CD8-positive, alpha-beta memory T cell (primary cell): ENCODE measurements around the gene EVA1A. TPM values are rescaled to one million over a fixed set of nuclear protein-coding genes. Genes with fewer than 3 reads are reported as not detected.

ENCODE experiments used
- CTCF ChIA-PET: fragments of 350-600 bp; sonication (Branson Sonifier 250); formaldehyde crosslinking; loops from one replicate; lab custom pipeline; 2021; ENCODE audit warnings: antibody characterized with exemption; lab: Charles Lee
- POLR2A ChIA-PET: fragments of 350-600 bp; sonication (Branson Sonifier 250); formaldehyde crosslinking; loops from one replicate; lab custom pipeline; 2021; ENCODE audit warnings: antibody characterized with exemption; lab: Charles Lee
- DNase-seq, 5 donors: peaks; one replicate each; pipeline versions ENCODE4 v3.0.0 to v3.0.0-alpha.2; 2020 to 2022; ENCODE audit warnings: mixed read lengths in 1 of 5
- H3K27ac ChIP-seq: one replicate; pipeline ENCODE4 v1.7.0; 2013; ENCODE audit warnings: low read depth, mild to moderate bottlenecking, low read length, moderate library complexity
- H3K27me3 ChIP-seq: 2 replicates; pipeline ENCODE4 v1.7.0; 2013; ENCODE audit warnings: low read length, mild to moderate bottlenecking; ENCODE audit not compliant: insufficient read depth, poor library complexity, severe bottlenecking
- H3K36me3 ChIP-seq: 2 replicates; pipeline ENCODE4 v1.7.0; 2013; ENCODE audit warnings: mild to moderate bottlenecking, low read length, moderate library complexity; ENCODE audit not compliant: insufficient read depth
- H3K4me1 ChIP-seq: 2 replicates; pipeline ENCODE4 v1.7.0; 2013; ENCODE audit warnings: mild to moderate bottlenecking, low read length, moderate library complexity; ENCODE audit not compliant: insufficient read depth
- H3K4me3 ChIP-seq: 2 replicates; pipeline ENCODE4 v1.7.0; 2013; ENCODE audit warnings: mild to moderate bottlenecking, low read length
- H3K9me3 ChIP-seq: 2 replicates; pipeline ENCODE4 v1.7.0; 2013; ENCODE audit warnings: mild to moderate bottlenecking, low read length
- H3K27ac Mint-ChIP-seq, 8 donors: one replicate each; pipeline ENCODE4 v1.8.0; 2020 to 2021; ENCODE audit warnings: mixed read lengths in 8 of 8, mild to moderate bottlenecking in 6 of 8, inconsistent platforms in 3 of 8, moderate library complexity in 3 of 8
- H3K27me3 Mint-ChIP-seq, 2 donors: one replicate each; pipeline ENCODE4 v1.8.0; 2020 to 2021; ENCODE audit warnings: mixed read lengths in 2 of 2, mild to moderate bottlenecking in 1 of 2, moderate library complexity in 1 of 2
- H3K36me3 Mint-ChIP-seq, 3 donors: one replicate each; pipeline ENCODE4 v1.8.0; 2020 to 2021; ENCODE audit warnings: mixed read lengths in 3 of 3, inconsistent platforms in 1 of 3, mild to moderate bottlenecking in 1 of 3
- H3K4me1 Mint-ChIP-seq, 3 donors: one replicate each; pipeline ENCODE4 v1.8.0; 2020 to 2021; ENCODE audit warnings: mixed read lengths in 3 of 3, inconsistent platforms in 1 of 3, mild to moderate bottlenecking in 1 of 3
- H3K4me3 Mint-ChIP-seq, 7 donors: one replicate each; pipeline ENCODE4 v1.8.0; 2020 to 2021; ENCODE audit warnings: mixed read lengths in 7 of 7, mild to moderate bottlenecking in 6 of 7, moderate library complexity in 4 of 7, inconsistent platforms in 2 of 7
- H3K9me3 Mint-ChIP-seq, 5 donors: one replicate each; pipeline ENCODE4 v1.8.0; 2020 to 2022; ENCODE audit warnings: mixed read lengths in 5 of 5, mild to moderate bottlenecking in 3 of 5, moderate library complexity in 2 of 5, inconsistent platforms in 1 of 5
- polyA plus RNA-seq: library from polyadenylated mRNA; unstranded; fragments of 300-500 nt; fragmentation: Illumina TruSeq; gene quantifications from one replicate; pipeline ENCODE4 v1.2.3, GENCODE V29; 2021
- total RNA-seq, 2 experiments: library from RNA; stranded (reverse); gene quantifications; one replicate each; pipeline ENCODE4 v1.2.3, GENCODE V29; 2021

EVA1A gene
- total and polyA plus RNA-seq, 3 experiments from 2014 or later, result not detected

DNA sequence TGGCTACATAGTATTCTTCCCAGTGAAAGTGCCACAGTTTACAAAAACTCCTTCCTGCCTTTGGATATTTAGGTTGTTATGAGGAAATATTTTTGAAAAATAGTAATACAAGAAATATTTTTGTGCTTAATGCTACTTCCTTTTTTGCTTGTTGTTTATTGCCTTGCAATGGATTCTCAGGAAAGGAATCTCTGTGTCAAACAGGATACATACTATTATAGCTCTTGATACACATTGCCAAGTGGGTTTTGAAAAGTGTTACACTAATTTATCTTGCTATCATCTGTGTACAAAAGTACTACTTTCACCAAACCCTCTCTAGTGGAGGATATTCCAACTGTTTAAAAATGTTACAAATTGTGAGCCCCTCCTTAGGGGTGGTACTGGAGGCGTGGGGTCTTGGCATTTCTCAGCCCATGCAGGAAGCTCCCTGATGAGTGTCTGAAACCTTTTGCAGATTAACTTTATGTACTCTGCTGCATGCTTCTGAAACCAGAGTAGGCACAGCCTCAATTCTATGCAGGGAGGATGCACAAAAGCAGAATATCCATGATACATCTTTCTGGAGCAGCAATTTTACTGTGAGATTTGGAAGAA lies 54.5 kb downstream of the EVA1A start:
- Histone ChIP-seq H3K27me3 (no peaks in the 10 kb centered on the region), H3K36me3 (no peaks in the 10 kb centered on the region), H3K4me3 (no peak overlapping the region), H3K27ac (no peak overlapping the region), H3K9me3 (no peaks in the 10 kb centered on the region), H3K4me1 (no peaks in the 10 kb centered on the region)
- ChIA-PET POLR2A (no interaction called here), CTCF (no interaction called here)
- H3K27ac Mint-ChIP-seq, result no peak overlapping the region
- H3K4me1 Mint-ChIP-seq, result no peaks in the 10 kb centered on the region
- H3K36me3 Mint-ChIP-seq, result no peaks in the 10 kb centered on the region
- H3K27me3 Mint-ChIP-seq, result no peaks in the 10 kb centered on the region
- H3K4me3 Mint-ChIP-seq, result no peak overlapping the region
- H3K9me3 Mint-ChIP-seq, result peaks cover 0 to 10% (median 6%) of the 10 kb centered on the region in 5 donors
- DNase-seq, result no peak

DNA sequence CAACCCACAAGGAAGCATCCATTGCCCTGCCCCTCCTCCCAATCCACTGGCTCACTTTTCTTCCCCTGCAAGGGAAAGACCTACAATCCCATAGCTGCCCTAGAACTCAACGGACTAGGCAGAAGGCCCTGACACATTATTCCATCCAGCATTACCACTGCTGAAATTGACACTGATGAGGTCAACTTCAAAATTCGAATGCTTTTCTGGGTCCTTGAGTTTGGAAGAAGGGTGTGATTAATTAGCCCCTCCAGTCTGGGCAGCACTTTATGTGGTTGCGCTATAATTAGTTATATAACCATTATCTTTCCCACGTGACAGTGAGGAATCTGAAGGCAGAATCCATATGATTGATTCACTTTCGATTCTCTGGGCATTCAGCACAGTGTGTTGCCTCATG lies 55.7 kb downstream of the EVA1A start:
- Mint-ChIP-seq H3K27ac (no peak overlapping the region), H3K4me1 (no peaks in the 10 kb centered on the region)

DNA sequence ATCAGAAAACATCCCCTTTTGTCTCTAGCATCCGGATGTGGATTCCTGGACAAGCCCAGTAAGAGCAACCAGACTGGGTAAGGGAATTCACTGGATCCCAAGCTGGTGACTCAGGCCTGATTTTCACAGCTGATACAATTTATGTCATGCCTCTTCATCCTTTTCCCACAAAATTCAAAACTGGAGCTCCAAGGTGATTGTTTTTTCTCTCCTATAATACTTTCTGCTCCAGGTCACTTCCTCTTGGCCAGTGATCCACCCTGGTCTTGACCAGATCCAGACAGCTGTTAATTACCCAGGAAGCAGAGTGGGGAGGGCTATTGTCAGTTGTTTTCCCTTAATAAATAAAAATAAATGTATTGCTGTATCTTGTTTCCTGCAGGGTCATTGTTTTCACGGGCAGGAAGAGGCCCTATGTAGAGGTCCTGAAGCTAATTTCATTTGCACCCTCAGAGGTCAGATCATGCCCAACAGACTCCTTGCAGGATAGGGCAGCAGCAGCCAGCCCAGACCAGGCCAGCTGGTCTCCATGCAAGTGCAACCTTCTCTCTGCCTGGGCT lies 57.6 kb downstream of the EVA1A start:
- ChIA-PET POLR2A (no interaction called here), CTCF (no interaction called here)
- H3K36me3 Mint-ChIP-seq, result no peaks in the 10 kb centered on the region
- no peaks in the 10 kb centered on the region for H3K4me1 Mint-ChIP-seq
- no peak overlapping the region for H3K27ac ChIP-seq
- DNase-seq, result no peak
- H3K9me3 ChIP-seq, result no peaks in the 10 kb centered on the region
- H3K36me3 ChIP-seq, result no peaks in the 10 kb centered on the region
- no peaks in the 10 kb centered on the region for H3K4me1 ChIP-seq
- peaks cover 0 to 8% (median 0%) of the 10 kb centered on the region in 5 donors for H3K9me3 Mint-ChIP-seq
- no peak overlapping the region for H3K27ac Mint-ChIP-seq
- H3K4me3 Mint-ChIP-seq, result no peak overlapping the region
- no peaks in the 10 kb centered on the region for H3K27me3 Mint-ChIP-seq
- no peaks in the 10 kb centered on the region for H3K27me3 ChIP-seq
- H3K4me3 ChIP-seq, result no peak overlapping the region

More for the DNA sequence above, 55.7 kb downstream of the EVA1A start:
- DNase-seq, result no peak
- H3K4me1 ChIP-seq, result no peaks in the 10 kb centered on the region
- no peaks in the 10 kb centered on the region for H3K36me3 ChIP-seq
- peaks cover 0 to 10% (median 6%) of the 10 kb centered on the region in 5 donors for H3K9me3 Mint-ChIP-seq
- H3K4me3 Mint-ChIP-seq, result no peak overlapping the region
- H3K36me3 Mint-ChIP-seq, result no peaks in the 10 kb centered on the region
- H3K27me3 Mint-ChIP-seq, result no peaks in the 10 kb centered on the region
- ChIA-PET POLR2A (no interaction called here), CTCF (no interaction called here)
- H3K27ac ChIP-seq, result no peak overlapping the region
- no peak overlapping the region for H3K4me3 ChIP-seq
- H3K27me3 ChIP-seq, result no peaks in the 10 kb centered on the region
- H3K9me3 ChIP-seq, result no peaks in the 10 kb centered on the region

DNA sequence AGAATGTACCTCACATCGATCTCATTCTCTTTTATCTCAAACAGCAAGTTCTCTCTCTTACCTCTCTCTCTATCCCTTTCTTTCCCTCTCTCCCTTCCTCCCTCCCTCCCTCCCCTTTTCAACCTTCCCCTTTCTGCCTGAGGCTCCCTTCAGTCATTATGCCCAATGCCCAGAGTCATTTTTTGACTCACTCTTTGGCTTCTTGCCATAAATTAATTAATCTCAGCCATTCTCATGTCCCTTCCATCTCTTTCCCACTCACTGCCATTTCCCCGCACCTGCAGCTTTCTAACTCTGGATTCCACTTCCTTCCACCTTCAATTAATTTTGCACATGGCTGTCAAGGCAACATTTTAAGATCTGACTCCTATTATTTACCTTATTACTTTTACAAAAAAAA lies 60.1 kb downstream of the EVA1A start:
- no peaks in the 10 kb centered on the region for H3K4me1 ChIP-seq
- H3K9me3 ChIP-seq, result no peaks in the 10 kb centered on the region
- DNase-seq, result no peak
- H3K27ac Mint-ChIP-seq, result no peak overlapping the region
- H3K36me3 Mint-ChIP-seq, result no peaks in the 10 kb centered on the region
- ChIA-PET CTCF (no interaction called here), POLR2A (no interaction called here)
- H3K4me3 Mint-ChIP-seq, result no peak overlapping the region
- H3K4me3 ChIP-seq, result no peak overlapping the region
- peaks cover 0 to 3% (median 0%) of the 10 kb centered on the region in 5 donors for H3K9me3 Mint-ChIP-seq
- no peaks in the 10 kb centered on the region for H3K27me3 ChIP-seq
- H3K27ac ChIP-seq, result no peak overlapping the region
- H3K27me3 Mint-ChIP-seq, result peaks cover 0 to 3% of the 10 kb centered on the region in 2 donors
- no peaks in the 10 kb centered on the region for H3K36me3 ChIP-seq
- no peaks in the 10 kb centered on the region for H3K4me1 Mint-ChIP-seq

- no peak overlapping the region for H3K27ac ChIP-seq
- DNase-seq, result no peak
- Mint-ChIP-seq H3K9me3 (peaks cover 0 to 3% (median 0%) of the 10 kb centered on the region in 5 donors), H3K36me3 (no peaks in the 10 kb centered on the region), H3K4me3 (peak overlapping the region in 1 of 7 donors; percentile 25), H3K27me3 (peaks cover 0 to 3% of the 10 kb centered on the region in 2 donors), H3K4me1 (no peaks in the 10 kb centered on the region), H3K27ac (no peak overlapping the region)
- no peaks in the 10 kb centered on the region for H3K27me3 ChIP-seq
- H3K36me3 ChIP-seq, result no peaks in the 10 kb centered on the region
- CTCF ChIA-PET, result no interaction called here
- no peaks in the 10 kb centered on the region for H3K9me3 ChIP-seq
- no peak overlapping the region for H3K4me3 ChIP-seq
- no peaks in the 10 kb centered on the region for H3K4me1 ChIP-seq
- POLR2A ChIA-PET, result no interaction called here
Observed at GRCh38 chr2:75499534-75499933, 61.2 kb downstream of the EVA1A start.

GRCh38 chr2:75498907-75499306 lies 61.8 kb downstream of the EVA1A start:
- POLR2A ChIA-PET, result no interaction called here
- H3K36me3 Mint-ChIP-seq, result no peaks in the 10 kb centered on the region
- Histone ChIP-seq H3K36me3 (no peaks in the 10 kb centered on the region), H3K9me3 (no peaks in the 10 kb centered on the region), H3K27ac (no peak overlapping the region), H3K4me3 (no peak overlapping the region), H3K27me3 (no peaks in the 10 kb centered on the region), H3K4me1 (no peaks in the 10 kb centered on the region)
- no peak overlapping the region for H3K4me3 Mint-ChIP-seq
- peaks cover 0 to 3% of the 10 kb centered on the region in 2 donors for H3K27me3 Mint-ChIP-seq
- CTCF ChIA-PET, result no interaction called here
- no peak for DNase-seq
- H3K9me3 Mint-ChIP-seq, result peaks cover 0 to 3% (median 0%) of the 10 kb centered on the region in 5 donors
- no peak overlapping the region for H3K27ac Mint-ChIP-seq
- no peaks in the 10 kb centered on the region for H3K4me1 Mint-ChIP-seq

DNA sequence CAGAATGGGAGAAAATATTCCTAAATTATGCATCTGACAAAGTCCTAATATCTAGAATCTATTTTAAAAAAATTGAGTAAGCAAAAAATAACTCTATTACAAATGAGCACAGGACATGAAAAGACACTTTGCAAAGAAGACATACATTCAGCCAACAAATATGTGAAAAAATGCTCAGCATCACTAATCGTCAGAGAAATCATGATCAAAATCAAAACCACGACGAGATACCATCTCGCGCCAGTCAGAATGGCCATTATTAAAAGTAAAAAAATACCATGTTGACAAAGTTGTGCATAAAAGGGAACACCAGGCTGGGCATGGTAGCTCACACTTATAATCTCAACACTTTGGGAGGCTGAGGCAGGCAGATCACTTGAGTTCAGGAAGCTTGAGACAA lies 63.5 kb downstream of the EVA1A start:
- ChIA-PET CTCF (no interaction called here), POLR2A (no interaction called here)
- no peak overlapping the region for H3K4me3 Mint-ChIP-seq
- no peak for DNase-seq
- peaks cover 0 to 3% (median 0%) of the 10 kb centered on the region in 5 donors for H3K9me3 Mint-ChIP-seq
- Histone ChIP-seq H3K27ac (no peak overlapping the region), H3K9me3 (no peaks in the 10 kb centered on the region), H3K4me3 (no peak overlapping the region), H3K27me3 (no peaks in the 10 kb centered on the region), H3K4me1 (no peaks in the 10 kb centered on the region), H3K36me3 (no peaks in the 10 kb centered on the region)
- peaks cover 0 to 7% of the 10 kb centered on the region in 2 donors for H3K27me3 Mint-ChIP-seq
- no peaks in the 10 kb centered on the region for H3K36me3 Mint-ChIP-seq
- H3K27ac Mint-ChIP-seq, result no peak overlapping the region
- H3K4me1 Mint-ChIP-seq, result no peaks in the 10 kb centered on the region

DNA sequence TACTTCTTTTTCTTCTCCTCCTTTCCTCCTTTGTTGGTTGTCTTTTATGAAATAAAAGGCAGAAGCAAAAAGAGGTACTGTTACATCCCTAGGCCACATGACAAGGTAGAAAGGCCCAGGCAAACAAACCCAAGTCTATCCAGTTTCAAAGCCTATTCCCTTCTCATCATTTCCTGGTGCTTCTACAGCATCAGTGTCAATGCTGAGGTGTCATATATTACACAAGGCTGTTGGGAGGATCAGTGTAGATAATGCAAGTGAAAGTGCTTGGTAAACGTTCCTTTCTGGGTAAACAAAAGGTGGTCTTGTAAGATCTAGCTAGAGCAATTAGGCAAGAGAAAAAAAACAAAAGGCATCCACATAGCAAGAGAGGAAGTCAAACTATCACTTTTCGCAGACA lies 64.9 kb downstream of the EVA1A start:
- Histone ChIP-seq H3K27ac (no peak overlapping the region), H3K4me3 (no peak overlapping the region), H3K9me3 (no peaks in the 10 kb centered on the region), H3K36me3 (no peaks in the 10 kb centered on the region), H3K4me1 (no peaks in the 10 kb centered on the region), H3K27me3 (no peaks in the 10 kb centered on the region)
- Mint-ChIP-seq H3K36me3 (no peaks in the 10 kb centered on the region), H3K4me1 (no peaks in the 10 kb centered on the region), H3K27me3 (peaks cover 0 to 7% of the 10 kb centered on the region in 2 donors), H3K4me3 (no peak overlapping the region), H3K27ac (no peak overlapping the region), H3K9me3 (peaks cover 0 to 4% (median 0%) of the 10 kb centered on the region in 5 donors)
- no peak for DNase-seq
- ChIA-PET POLR2A (no interaction called here), CTCF (no interaction called here)
